GM19193 (cell line): ENCODE measurements around the gene ORM1.

Experiments
- POLR2A ChIP-seq: IDR thresholded peaks from 4 replicates; pipeline ENCODE4 v1.6.1; 2011; ENCODE audit not compliant: insufficient read depth, insufficient read length; ENCODE audit errors: extremely low read depth

Gene ORM1

GRCh38 chr9:114364134-114365041 lies 41.5 kb downstream of the ORM1 start:
- no peak for TF ChIP-seq POLR2A

GRCh38 chr9:114365194-114365593 lies 42.3 kb downstream of the ORM1 start:
- no peak for TF ChIP-seq POLR2A

- TF ChIP-seq POLR2A, result no peak
Measured at GRCh38 chr9:114366334-114367128, 43.6 kb downstream of the ORM1 start.

- peak; percentile 17 for TF ChIP-seq POLR2A
Measured at GRCh38 chr9:114367366-114367765, 44.5 kb downstream of the ORM1 start.

- no peak for TF ChIP-seq POLR2A
Measured at GRCh38 chr9:114367772-114368569, 45.1 kb downstream of the ORM1 start.

- TF ChIP-seq POLR2A, result no peak
Measured at GRCh38 chr9:114369216-114370130, 46.6 kb downstream of the ORM1 start.

GRCh38 chr9:114370251-114370967 lies 47.5 kb downstream of the ORM1 start:
- no peak for TF ChIP-seq POLR2A

GRCh38 chr9:114370968-114371320 lies 48.0 kb downstream of the ORM1 start:
- no peak for TF ChIP-seq POLR2A

GRCh38 chr9:114371343-114371944 lies 48.5 kb downstream of the ORM1 start:
- TF ChIP-seq POLR2A, result no peak

GRCh38 chr9:114371973-114372917 lies 49.3 kb downstream of the ORM1 start:
- TF ChIP-seq POLR2A, result no peak

GRCh38 chr9:114372921-114373448 lies 50.1 kb downstream of the ORM1 start:
- peak; percentile 55 for TF ChIP-seq POLR2A

- TF ChIP-seq POLR2A, result no peak
Measured at GRCh38 chr9:114373960-114374730, 51.2 kb downstream of the ORM1 start.
